ENCODE results near the gene AQP3. TPM values are rescaled to one million over a fixed set of nuclear protein-coding genes. Genes with fewer than 3 reads are reported as not detected.
A peak's percentile ranks its signal among the peaks of the same experiment; 100 is the strongest.

Gene AQP3
- polyA plus RNA-seq, 2 of the 4 experiments (the other 2 are of a cell fraction): 6.2 to 18.8 TPM

DNA sequence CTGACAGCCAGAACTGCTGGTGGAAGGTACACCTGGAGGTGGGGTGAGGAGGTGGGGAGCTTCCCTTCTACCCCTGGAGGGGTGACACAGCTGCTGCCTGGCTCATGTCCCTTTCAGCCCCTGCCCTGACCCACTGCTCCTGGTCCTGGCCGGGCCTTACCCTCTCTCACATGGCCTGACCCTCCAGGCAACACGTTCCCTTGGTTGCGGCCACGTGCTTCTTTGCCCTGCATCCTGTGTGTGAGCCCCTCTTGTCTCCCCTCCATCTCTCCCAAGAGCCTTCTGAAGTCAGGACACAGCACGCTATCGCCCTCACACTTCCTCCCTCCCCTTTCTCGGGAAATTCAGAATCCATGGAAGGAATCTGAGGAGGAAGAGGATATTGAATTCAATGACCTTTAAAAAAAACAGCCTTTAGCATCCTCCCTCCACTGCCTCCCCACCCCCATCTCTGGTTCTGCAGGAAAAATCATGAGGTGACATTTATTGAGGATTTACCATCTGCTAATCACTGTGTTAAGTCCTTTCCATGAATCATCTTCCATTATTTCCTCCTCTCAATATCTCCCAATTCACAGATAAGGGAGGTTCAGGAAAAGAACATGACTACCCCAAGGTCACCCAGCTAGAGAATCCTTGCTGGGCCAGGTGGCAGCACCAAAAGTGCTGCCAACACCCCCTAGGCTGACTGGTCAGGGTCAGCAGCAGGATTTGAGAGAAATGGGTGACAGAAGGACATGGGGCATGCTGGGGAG, 8.3 kb downstream of the AQP3 start:
- FAIRE-seq (no peak), DNase-seq (ENCODE audit: low read depth in 1 of 2, low spot score in 1 of 2) (no peak), ATAC-seq (no peak)
- no peaks in the 10 kb centered on the region for H3K9me3 ChIP-seq
- ChIA-PET POLR2A (no interaction called here), CTCF (interaction anchor here (0.6 to 41.9 kb wide), 7 partner anchors 17 to 117 kb away, joined by 3 to 834 read pairs (median 3); partner anchors contain the start of genes AQP3 and NOL6)
- no peak overlapping the region for H3K4me3 ChIP-seq
- peak overlapping the region in 1 of 2 experiments; percentile 51; a peak in 4 of 6 replicates for H3K27ac ChIP-seq
- 85% methylated on average over 7 of the region's 7 CpGs for WGBS (ENCODE audit: missing lambda C conversion rate)
- H3K4me1 ChIP-seq: peaks cover 54% of the 10 kb centered on the region
- H3K4me2 ChIP-seq: peak overlapping the region; percentile 21; the same call in 2 of the 3 replicates
- no peak for TF ChIP-seq SMC3 (IDR thresholded peaks at IDR 0.05)
- TF ChIP-seq CHD4 (IDR thresholded peaks at IDR 0.05; ENCODE audit: borderline replicate concordance): no peak
- TF ChIP-seq KDM1A (IDR thresholded peaks at IDR 0.05; ENCODE audit: low read depth): no peak
- TF ChIP-seq RFX5 (IDR thresholded peaks at IDR 0.05): no peak
- TF ChIP-seq ZSCAN20 (CRISPR knock-in tag; IDR thresholded peaks at IDR 0.05): no peak
- no peak for TF ChIP-seq FOSL2 (IDR thresholded peaks at IDR 0.05)
- no peak for TF ChIP-seq FOSL2 (CRISPR knock-in tag; IDR thresholded peaks at IDR 0.05)
- TF ChIP-seq KDM5A (IDR thresholded peaks at IDR 0.05): no peak
- no peak for TF ChIP-seq HDAC2 (IDR thresholded peaks at IDR 0.05)
- TF ChIP-seq JUN (IDR thresholded peaks at IDR 0.05): no peak
- no peak for TF ChIP-seq TP53 (CRISPR knock-in tag; IDR thresholded peaks at IDR 0.05)
- TF ChIP-seq NFE2L2 (conservative IDR thresholded peaks at IDR 0.05; ENCODE audit: low read length): no peak
- no peak for TF ChIP-seq POLR2AphosphoS2 (conservative IDR thresholded peaks at IDR 0.05; ENCODE audit: low read length)
- no peak for TF ChIP-seq ZFP36 (IDR thresholded peaks at IDR 0.05; ENCODE audit: borderline replicate concordance, partially characterized antibody)

DNA sequence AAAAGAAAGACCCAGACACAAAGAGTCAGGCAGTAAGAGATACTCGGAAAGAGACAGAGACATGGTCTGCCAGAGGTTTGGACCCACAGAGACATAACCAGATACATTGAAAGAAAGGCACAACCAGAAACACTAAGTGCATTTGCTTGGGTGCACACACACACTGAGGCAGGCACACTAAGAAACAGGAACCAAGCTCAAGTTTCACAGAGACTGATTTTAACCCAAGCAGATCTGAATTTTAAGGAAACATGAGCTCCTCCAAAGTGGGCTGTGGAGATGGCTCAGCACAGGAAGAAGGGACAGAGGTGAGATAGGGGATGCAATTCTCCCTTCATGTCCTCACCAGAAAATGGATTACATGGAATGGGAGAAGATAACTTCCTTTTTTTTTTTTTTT, 9.5 kb downstream of the AQP3 start:
- DNase-seq (ENCODE audit: low read depth in 1 of 2, low spot score in 1 of 2) (no peak), FAIRE-seq (no peak), ATAC-seq (no peak)
- WGBS (ENCODE audit: missing lambda C conversion rate): 91% methylated on average over 1 of the region's 1 CpG
- ChIA-PET POLR2A (no interaction called here), CTCF (interaction anchor here (0.9 to 41.9 kb wide), 3 partner anchors 8 to 28 kb away, joined by 3 to 834 read pairs (median 38); partner anchors contain the start of genes AQP3 and NOL6)
- Histone ChIP-seq H3K9me3 (no peaks in the 10 kb centered on the region), H3K4me1 (peaks cover 46% of the 10 kb centered on the region), H3K4me3 (no peak overlapping the region), H3K27ac (peak overlapping the region in 1 of 2 experiments; percentile 2; a peak in 1 of 6 replicates), H3K4me2 (no peak overlapping the region)
- TF ChIP-seq, protein P1, sequence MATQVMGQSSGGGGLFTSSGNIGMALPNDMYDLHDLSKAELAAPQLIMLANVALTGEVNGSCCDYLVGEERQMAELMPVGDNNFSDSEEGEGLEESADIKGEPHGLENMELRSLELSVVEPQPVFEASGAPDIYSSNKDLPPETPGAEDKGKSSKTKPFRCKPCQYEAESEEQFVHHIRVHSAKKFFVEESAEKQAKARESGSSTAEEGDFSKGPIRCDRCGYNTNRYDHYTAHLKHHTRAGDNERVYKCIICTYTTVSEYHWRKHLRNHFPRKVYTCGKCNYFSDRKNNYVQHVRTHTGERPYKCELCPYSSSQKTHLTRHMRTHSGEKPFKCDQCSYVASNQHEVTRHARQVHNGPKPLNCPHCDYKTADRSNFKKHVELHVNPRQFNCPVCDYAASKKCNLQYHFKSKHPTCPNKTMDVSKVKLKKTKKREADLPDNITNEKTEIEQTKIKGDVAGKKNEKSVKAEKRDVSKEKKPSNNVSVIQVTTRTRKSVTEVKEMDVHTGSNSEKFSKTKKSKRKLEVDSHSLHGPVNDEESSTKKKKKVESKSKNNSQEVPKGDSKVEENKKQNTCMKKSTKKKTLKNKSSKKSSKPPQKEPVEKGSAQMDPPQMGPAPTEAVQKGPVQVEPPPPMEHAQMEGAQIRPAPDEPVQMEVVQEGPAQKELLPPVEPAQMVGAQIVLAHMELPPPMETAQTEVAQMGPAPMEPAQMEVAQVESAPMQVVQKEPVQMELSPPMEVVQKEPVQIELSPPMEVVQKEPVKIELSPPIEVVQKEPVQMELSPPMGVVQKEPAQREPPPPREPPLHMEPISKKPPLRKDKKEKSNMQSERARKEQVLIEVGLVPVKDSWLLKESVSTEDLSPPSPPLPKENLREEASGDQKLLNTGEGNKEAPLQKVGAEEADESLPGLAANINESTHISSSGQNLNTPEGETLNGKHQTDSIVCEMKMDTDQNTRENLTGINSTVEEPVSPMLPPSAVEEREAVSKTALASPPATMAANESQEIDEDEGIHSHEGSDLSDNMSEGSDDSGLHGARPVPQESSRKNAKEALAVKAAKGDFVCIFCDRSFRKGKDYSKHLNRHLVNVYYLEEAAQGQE (IDR thresholded peaks at IDR 0.05): no peak
- no peak for TF ChIP-seq JUNB (IDR thresholded peaks at IDR 0.05)
- TF ChIP-seq E2F6 (IDR thresholded peaks at IDR 0.05; ENCODE audit: borderline replicate concordance, low read depth): no peak
- no peak for TF ChIP-seq SMC3 (IDR thresholded peaks at IDR 0.05)
- no peak for TF ChIP-seq RAD21 (conservative IDR thresholded peaks at IDR 0.05 in 1 of 2, IDR thresholded peaks at IDR 0.05 in 1 of 2)
- no peak for TF ChIP-seq PHF8 (IDR thresholded peaks at IDR 0.05; ENCODE audit: borderline replicate concordance, low read depth)
- no peak for TF ChIP-seq SREBF2 (IDR thresholded peaks at IDR 0.05)
- no peak for TF ChIP-seq GATA3 (IDR thresholded peaks at IDR 0.05; ENCODE audit: borderline replicate concordance)
- no peak for TF ChIP-seq TFCP2L1 (CRISPR knock-in tag; IDR thresholded peaks at IDR 0.05)
- TF ChIP-seq HOXB13 (CRISPR knock-in tag; IDR thresholded peaks at IDR 0.05; ENCODE audit: low read depth): no peak
- no peak for TF ChIP-seq MAZ (IDR thresholded peaks at IDR 0.05; ENCODE audit: borderline replicate concordance, low read depth, low read length)
- TF ChIP-seq CBX8 (IDR thresholded peaks at IDR 0.05): no peak
- TF ChIP-seq TP53 (CRISPR knock-in tag; IDR thresholded peaks at IDR 0.05): no peak
- TF ChIP-seq, protein P2, sequence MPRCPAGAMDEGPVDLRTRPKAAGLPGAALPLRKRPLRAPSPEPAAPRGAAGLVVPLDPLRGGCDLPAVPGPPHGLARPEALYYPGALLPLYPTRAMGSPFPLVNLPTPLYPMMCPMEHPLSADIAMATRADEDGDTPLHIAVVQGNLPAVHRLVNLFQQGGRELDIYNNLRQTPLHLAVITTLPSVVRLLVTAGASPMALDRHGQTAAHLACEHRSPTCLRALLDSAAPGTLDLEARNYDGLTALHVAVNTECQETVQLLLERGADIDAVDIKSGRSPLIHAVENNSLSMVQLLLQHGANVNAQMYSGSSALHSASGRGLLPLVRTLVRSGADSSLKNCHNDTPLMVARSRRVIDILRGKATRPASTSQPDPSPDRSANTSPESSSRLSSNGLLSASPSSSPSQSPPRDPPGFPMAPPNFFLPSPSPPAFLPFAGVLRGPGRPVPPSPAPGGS (IDR thresholded peaks at IDR 0.05): no peak
- no peak for TF ChIP-seq HES2 (IDR thresholded peaks at IDR 0.05)
- no peak for TF ChIP-seq HMGXB4 (CRISPR knock-in tag; IDR thresholded peaks at IDR 0.05; ENCODE audit: borderline replicate concordance)

Measured in A549 (cell line).